Measurements from ENCODE around the gene GATA1. TPM values are rescaled to one million over a fixed set of nuclear protein-coding genes. Genes with fewer than 3 reads are reported as not detected.
A peak's percentile ranks its signal among the peaks of the same experiment; 100 is the strongest.

GATA1 gene
- total RNA-seq, 1 donor = not detected

GRCh38 chrX:48776818-48777439 lies 9.5 kb upstream of the GATA1 start:
- Histone ChIP-seq H3K9me3 (ENCODE audit: low read depth, low read length) (no peaks in the 10 kb centered on the region), H3K4me1 (ENCODE audit: insufficient read depth, low read length) (no peaks in the 10 kb centered on the region), H3K4me3 (ENCODE audit: insufficient read depth, low read length) (no peak overlapping the region), H2AFZ (ENCODE audit: low read length) (no peak overlapping the region), H3K36me3 (ENCODE audit: insufficient read depth, low read length) (no peaks in the 10 kb centered on the region), H3K4me2 (ENCODE audit: insufficient read depth, low read length) (no peak overlapping the region), H3K79me2 (ENCODE audit: insufficient read depth, low read length) (no peaks in the 10 kb centered on the region), H3K27ac (ENCODE audit: low read depth, low read length) (no peak overlapping the region), H4K20me1 (ENCODE audit: insufficient read depth, low read length) (no peaks in the 10 kb centered on the region), H3K27me3 (ENCODE audit: insufficient read depth, low read length) (no peaks in the 10 kb centered on the region)
- TF ChIP-seq CTCF (IDR thresholded peaks at IDR 0.05; ENCODE audit: extremely low read depth, low read depth, low read length) = no peak
- DNase-seq (ENCODE audit: insufficient read length, low spot score, missing footprints) = no peak

- TF ChIP-seq CTCF (IDR thresholded peaks at IDR 0.05; ENCODE audit: extremely low read depth, low read depth, low read length) = no peak
Observed at GRCh38 chrX:48779399-48779798, 7.0 kb upstream of the GATA1 start.

GRCh38 chrX:48781705-48782104 lies 4.7 kb upstream of the GATA1 start:
- Histone ChIP-seq H3K9me3 (ENCODE audit: low read depth, low read length) (no peaks in the 10 kb centered on the region), H3K4me3 (ENCODE audit: insufficient read depth, low read length) (no peak overlapping the region), H3K36me3 (ENCODE audit: insufficient read depth, low read length) (no peaks in the 10 kb centered on the region), H2AFZ (ENCODE audit: low read length) (no peak overlapping the region), H3K79me2 (ENCODE audit: insufficient read depth, low read length) (no peaks in the 10 kb centered on the region), H3K27ac (ENCODE audit: low read depth, low read length) (no peak overlapping the region), H3K4me2 (ENCODE audit: insufficient read depth, low read length) (no peak overlapping the region), H3K27me3 (ENCODE audit: insufficient read depth, low read length) (no peaks in the 10 kb centered on the region), H4K20me1 (ENCODE audit: insufficient read depth, low read length) (no peaks in the 10 kb centered on the region), H3K4me1 (ENCODE audit: insufficient read depth, low read length) (no peaks in the 10 kb centered on the region)
- peak; percentile 62 for DNase-seq (ENCODE audit: insufficient read length, low spot score, missing footprints)
- no peak for TF ChIP-seq CTCF (IDR thresholded peaks at IDR 0.05; ENCODE audit: extremely low read depth, low read depth, low read length)

More at GRCh38 chrX:48779399-48779798, 7.0 kb upstream of the GATA1 start:
- Histone ChIP-seq H3K27me3 (ENCODE audit: insufficient read depth, low read length) (no peaks in the 10 kb centered on the region), H3K27ac (ENCODE audit: low read depth, low read length) (no peak overlapping the region), H4K20me1 (ENCODE audit: insufficient read depth, low read length) (no peaks in the 10 kb centered on the region), H3K79me2 (ENCODE audit: insufficient read depth, low read length) (no peaks in the 10 kb centered on the region), H3K4me1 (ENCODE audit: insufficient read depth, low read length) (no peaks in the 10 kb centered on the region), H3K9me3 (ENCODE audit: low read depth, low read length) (no peaks in the 10 kb centered on the region), H3K4me2 (ENCODE audit: insufficient read depth, low read length) (no peak overlapping the region), H3K4me3 (ENCODE audit: insufficient read depth, low read length) (no peak overlapping the region), H2AFZ (ENCODE audit: low read length) (no peak overlapping the region), H3K36me3 (ENCODE audit: insufficient read depth, low read length) (no peaks in the 10 kb centered on the region)
- no peak for DNase-seq (ENCODE audit: insufficient read length, low spot score, missing footprints)

GRCh38 chrX:48782216-48782615 lies 4.2 kb upstream of the GATA1 start:
- Histone ChIP-seq H3K9me3 (ENCODE audit: low read depth, low read length) (no peaks in the 10 kb centered on the region), H4K20me1 (ENCODE audit: insufficient read depth, low read length) (no peaks in the 10 kb centered on the region), H3K27ac (ENCODE audit: low read depth, low read length) (no peak overlapping the region), H3K36me3 (ENCODE audit: insufficient read depth, low read length) (no peaks in the 10 kb centered on the region), H2AFZ (ENCODE audit: low read length) (no peak overlapping the region), H3K4me3 (ENCODE audit: insufficient read depth, low read length) (no peak overlapping the region), H3K4me2 (ENCODE audit: insufficient read depth, low read length) (no peak overlapping the region), H3K79me2 (ENCODE audit: insufficient read depth, low read length) (no peaks in the 10 kb centered on the region), H3K4me1 (ENCODE audit: insufficient read depth, low read length) (no peaks in the 10 kb centered on the region), H3K27me3 (ENCODE audit: insufficient read depth, low read length) (no peaks in the 10 kb centered on the region)
- no peak for DNase-seq (ENCODE audit: insufficient read length, low spot score, missing footprints)
- no peak for TF ChIP-seq CTCF (IDR thresholded peaks at IDR 0.05; ENCODE audit: extremely low read depth, low read depth, low read length)
